ENCODE measurements around the gene A3GALT2.
"Not testable (repeated sequence)": the region's sequence is repeated elsewhere in the genome, so short reads cannot be mapped to it uniquely, and the experiment has no call there.

A3GALT2 gene

DNA sequence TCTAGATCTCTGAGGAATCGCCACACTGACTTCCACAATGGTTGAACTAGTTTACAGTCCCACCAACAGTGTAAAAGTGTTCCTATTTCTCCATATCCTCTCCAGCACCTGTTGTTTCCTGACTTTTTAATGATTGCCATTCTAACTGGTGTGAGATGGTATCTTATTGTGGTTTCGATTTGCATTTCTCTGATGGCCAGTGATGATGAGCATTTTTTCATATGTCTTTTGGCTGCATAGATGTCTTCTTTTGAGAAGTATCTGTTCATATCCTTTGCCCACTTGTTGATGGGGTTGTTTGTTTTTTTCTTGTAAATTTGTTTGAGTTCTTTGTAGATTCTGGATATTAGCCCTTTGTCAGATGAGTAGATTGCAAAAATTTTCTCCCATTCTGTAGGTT lies 30.3 kb downstream of the A3GALT2 start:
- DNase-seq, result not testable (repeated sequence)

DNA sequence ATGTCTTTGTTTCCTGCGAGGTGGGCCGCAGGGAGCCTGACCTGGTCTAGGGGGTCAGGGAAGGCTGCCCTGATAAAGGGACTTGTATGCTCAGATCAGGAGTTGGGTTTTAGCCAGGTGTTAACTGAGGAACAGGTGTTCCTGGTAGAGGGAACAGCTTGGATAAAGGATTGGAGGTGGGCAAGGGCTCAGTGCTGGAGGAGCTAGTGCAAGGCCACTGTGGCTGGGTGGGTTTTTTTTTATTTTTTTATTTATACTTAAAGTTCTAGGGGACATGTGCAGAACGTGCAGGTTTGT lies 31.1 kb downstream of the A3GALT2 start:
- DNase-seq, result no peak

DNA sequence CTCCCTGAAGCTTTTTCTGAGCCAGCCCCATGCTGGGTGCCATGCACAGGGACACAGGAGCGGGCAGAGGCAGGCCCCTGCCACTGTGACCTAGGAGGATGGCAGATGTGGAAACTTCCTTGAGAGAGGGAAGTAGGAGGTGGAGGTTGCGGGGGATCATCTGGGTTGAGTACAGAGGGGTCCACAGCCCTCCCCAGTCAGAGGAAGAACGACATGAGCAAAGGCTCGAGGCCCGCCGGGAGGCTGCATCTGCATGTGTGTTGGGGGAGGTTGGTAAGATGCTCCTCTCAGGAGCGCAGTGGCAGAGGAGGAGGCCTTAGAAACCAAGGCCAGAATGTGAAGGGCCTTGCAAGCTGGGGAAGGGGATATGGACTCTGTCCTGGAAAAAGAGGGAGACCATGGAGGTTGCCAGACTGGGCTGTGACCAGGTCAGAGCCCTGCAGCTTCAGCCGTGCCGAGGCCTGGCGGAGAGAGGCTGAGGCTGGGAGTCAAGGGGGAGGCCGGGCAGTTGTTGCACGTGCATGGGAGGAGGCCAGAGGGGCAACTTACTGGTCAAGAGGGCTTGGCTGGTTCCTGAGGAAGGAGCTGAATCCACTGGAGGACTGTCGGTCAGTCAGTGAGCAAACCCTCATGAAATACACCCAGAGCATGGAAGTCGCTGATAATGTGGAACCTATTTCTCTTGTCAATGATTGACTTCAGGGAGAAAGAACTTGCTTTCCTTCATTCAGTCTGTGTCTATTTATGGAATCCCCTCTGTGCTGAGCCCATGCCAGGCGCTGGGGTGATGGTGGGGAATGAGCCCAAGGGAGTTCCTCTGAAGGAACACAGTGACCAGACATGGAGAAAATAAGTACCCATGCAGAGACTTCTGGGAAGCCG lies 31.7 kb downstream of the A3GALT2 start:
- DNase-seq, result no peak

DNA sequence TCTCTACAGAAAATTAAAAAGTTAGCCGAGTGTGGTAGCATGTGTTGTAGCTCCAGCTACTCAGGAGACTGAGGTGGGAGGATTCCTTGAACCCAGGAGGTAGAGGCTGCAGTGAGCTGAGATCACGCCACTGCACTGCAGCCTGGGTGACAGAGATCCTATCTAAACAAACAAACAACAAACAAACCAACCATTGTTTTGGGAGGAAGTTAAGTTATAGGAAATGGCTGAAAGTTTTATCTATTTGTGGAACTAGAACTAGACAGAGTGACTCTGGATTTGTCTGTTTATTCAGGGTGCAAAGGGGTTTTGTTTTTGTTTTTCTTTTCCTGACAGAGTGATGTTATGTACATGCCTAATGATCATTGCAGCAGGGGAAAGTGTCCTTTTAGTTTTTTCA lies 33.6 kb downstream of the A3GALT2 start:
- no peak for DNase-seq

DNA sequence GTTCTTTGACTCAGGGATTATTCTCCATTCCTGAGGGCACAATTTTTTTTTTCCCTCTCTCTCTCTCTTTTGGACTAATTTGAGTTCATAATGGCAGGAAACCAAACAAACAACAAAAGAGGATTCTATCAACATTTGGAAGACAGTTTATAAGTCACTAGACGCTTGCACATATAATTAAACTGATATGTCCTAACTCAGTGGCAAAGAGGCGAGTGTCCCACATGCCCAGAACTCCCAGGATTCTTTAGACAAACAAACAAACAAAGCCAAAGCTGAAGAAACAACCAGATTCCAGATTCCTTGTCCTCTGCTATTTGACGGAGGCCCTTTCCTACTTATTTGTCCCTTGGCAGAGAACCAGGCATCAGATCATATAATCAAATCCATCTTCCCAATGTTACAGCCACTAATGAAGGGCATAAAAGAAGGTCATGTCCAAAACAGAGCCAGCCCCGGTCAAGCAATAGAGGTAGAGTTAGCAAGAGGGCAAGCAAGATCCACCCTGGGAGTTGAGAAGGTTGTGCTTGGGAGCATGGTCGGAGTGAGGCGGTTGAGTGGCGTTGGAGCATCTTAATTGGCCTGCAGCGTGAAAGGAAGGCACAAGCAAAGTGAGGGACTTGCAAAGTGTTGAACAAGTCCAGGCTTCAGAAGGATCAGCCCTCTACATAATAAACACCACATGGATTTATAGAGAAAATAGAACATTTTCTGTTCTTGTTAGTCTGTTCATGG lies 34.3 kb downstream of the A3GALT2 start:
- DNase-seq, result no peak

DNA sequence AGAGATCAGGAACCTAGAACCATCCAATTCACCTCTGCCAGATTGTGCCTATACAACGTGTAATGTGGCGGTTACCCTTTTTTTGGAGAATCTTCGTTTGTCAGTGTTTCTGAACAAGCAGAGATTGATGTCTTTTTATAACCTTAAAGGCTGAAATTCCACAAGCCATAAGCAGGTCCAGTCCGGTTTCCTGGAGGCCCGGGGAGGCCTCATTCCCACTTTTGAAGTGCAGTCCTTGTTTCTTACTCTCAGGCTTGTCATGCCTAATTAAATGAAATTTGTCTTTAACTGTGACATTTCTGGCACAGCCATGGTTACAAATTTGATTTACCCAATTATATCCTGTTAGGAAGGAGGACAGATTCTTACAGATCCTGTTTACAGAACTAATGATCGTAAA lies 36.8 kb downstream of the A3GALT2 start:
- DNase-seq, result no peak

DNA sequence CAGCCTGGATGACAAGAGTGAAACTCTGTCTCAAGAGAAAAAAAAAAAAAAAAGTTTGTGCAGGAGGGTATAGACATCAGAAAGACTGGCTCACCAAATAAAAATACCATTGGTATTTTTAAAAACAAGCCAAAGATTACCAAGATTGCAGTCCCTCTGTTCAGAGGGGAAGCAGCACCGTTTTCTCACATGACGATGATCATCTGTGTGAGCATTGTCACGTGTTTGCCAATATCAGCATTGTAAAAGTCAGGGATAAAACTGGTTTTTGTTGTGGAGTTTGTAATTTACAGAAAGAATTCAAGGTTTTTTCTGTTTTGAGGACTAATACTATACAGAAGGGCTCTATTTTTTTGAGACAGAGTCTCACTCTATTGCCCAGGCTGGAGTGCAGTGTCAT lies 38.1 kb downstream of the A3GALT2 start:
- DNase-seq, result peak in 1 of 3 donors; percentile 14

DNA sequence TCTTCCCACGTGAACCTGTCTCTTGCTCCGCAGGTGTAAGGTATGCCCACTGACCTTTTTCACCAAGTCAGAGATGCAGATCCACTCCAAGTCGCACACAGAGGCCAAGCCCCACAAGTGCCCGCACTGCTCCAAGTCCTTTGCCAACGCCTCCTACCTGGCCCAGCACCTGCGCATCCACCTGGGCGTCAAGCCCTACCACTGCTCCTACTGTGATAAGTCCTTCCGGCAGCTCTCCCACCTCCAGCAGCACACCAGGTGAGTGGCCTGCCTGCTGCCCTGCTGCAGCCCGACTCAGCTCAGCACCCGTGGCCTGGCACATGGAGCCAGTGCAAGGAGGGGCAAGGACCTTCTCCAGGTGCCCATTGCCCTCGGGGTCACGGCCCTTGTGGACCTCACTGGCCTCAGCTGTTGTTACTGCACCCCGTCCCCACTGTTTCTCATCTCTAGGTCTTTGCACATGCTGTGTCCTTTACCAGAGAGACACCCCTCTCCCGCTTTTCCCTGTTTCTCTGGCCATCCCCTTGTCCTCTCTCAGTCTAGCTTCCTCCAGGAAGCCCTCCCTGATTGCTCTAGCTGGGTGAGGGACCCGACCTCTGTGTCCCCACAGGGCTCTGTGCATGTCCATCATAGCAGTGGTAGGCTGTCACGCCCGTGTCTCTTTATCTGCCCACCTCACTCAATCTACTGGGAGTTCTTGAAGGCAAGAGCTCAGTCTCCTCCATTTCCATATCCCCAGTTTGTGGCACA lies 39.2 kb downstream of the A3GALT2 start:
- no peak for DNase-seq

DNA sequence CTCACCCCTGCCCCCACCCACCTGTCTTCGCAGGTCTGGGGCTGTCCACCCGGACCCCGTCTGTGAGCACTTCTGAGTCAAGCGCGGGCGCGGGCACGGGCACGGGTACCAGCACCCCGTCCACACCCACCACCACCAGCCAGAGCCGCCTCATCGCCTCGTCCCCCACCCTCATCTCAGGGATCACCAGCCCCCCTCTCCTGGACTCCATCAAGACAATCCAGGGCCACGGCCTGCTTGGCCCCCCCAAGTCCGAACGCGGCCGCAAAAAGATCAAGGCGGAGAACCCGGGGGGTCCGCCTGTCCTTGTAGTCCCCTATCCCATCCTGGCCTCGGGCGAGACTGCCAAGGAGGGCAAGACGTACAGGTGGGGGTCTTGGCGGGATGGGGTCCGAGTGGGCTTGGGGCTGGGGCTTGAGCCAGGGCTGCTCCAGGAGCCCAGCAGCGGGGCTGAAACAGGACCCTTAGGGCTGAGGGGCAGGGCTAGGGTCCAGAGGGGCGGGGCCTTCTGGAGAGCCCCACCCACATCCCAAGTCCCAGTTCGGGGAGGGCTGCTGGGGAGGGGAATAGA lies 40.7 kb downstream of the A3GALT2 start:
- no peak for DNase-seq

DNA sequence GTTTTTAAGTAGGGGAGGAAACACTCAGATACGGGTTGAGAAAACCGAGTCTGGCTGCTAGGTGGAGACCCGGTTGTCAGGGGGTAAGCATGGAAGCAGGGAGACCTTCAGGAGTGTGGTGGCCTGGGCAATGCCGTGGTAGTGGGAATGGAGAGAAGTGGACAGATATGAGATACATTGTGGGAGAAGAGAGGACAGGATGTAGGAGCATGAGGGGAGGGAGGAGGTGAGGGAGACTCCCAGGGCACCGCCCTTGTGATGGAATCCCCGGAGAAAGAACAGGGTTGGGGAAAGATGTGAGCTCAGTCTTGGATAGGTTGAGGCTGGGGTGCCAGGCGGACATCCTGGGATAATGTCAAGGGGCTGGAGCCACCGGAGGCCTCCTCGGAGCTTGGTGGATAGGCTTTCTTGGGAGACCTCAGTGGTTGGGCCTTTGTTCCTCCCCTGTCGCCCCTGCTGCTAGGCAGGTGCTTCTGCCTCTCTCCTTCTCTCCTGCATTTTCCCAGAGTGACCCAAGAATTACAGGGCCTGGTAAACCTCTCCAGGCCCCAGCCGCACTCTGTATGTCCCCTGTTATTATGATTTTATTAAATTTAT lies 43.3 kb downstream of the A3GALT2 start:
- DNase-seq, result no peak

DNA sequence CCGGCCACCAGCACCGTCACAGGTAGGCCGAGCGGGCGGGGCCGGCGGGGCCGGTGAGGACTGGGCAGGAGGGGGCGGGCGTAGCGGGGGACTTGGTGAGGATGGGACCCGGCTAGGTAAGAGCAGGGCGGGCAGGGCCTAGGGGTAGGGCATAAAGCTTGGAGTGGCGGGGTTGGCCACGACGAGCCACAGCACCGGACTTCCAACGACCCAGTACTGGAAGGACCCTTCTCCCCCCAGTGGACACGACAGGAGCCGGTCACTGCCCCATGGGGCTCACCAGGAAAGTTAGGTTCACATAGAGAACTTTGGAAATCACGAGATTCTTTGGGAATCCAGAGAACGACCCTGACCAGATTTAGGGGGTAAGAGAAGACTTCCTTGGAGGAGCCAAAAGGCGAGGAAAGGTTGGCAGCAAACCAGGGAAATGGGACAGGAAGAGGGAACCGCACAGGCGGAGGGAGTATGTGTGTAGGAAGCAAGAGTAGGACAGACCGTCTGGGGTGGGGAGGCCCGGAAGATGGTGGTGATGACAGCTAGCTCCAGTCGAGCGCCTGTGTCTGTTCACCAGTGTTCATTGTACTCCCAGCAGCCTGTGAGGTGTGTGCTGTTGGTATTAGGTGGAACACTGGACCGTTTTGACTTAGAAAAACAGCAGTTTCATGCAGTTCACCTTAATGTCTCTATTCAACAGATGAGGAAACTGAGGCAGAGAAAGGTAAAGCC lies 44.2 kb downstream of the A3GALT2 start:
- no peak for DNase-seq

DNA sequence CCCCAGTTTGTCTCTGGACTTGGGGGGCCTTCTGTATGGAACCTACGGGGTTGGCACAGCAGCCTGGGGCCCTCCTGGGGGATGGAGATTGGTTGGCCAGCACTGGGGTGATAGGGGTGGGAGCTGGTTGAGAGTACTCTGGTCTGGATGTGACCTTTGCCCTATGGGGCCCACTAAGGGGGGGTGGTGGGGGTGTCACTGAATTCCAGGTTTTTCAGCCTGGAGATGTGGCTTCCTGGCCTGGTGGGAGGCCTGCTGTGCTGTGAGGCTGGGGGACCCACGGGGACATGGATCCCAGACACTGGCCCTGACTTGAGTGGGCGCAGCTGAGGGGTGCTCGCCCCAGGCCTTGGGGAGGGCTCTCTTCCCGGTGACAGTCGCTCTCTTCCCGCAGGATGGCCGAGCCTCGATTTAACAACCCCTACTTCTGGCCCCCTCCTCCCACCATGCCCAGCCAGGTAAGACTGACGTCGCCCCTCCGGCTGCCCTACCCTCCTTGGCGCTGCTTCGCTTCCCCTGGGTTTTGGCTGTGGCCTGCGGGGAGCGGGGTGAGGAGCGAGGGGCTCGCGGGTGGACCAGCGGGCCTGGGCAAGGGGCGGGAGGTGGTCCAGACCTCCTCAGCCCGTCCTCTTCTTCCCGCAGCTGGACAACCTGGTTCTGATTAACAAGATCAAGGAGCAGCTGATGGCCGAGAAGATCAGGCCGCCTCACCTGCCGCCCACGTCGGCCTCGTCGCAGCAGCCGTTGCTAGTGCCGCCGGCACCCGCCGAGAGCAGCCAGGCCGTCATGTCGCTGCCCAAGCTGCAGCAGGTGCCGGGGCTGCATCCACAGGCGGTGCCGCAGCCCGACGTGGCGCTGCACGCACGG lies 45.0 kb downstream of the A3GALT2 start:
- no peak for DNase-seq

DNA sequence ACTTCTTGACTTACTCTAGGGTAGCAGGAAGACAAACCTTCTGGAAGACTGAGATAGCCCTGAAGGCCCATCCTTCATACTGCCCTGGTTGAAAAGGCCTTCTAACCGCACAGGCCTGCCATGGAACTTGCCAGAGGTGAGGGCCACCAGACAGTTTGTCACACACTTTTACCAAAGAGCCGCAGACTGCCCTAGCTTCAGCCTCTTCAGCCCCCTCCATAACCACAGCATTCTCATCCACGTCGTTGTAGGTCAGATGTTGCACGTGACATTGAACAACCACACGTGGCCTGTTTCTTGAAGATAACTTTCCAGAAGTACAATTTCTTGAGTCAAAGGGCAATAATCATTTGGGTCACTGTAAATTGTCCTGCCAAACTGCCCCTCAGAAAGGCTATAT lies 45.7 kb downstream of the A3GALT2 start:
- DNase-seq, result no peak

DNA sequence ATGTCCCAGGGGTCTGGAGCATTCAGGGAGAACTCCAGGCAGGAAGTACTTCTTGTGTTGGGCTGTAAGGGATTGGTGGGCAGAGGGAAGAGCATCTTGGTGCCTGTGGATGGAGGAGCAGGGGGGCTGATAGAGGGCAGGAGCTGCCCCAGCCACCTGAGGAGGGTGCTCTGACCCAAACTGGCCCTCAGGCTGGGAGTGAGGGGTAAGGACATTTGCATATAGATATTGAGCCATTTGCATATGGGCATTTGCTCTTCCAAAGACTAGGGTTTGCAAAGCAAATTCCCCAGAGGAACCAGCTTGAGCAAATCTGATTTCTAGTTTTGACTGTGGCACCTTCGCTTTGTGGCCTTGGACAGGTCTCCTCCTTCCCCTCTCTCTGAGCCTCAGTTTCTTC lies 46.5 kb downstream of the A3GALT2 start:
- no peak for DNase-seq

DNA sequence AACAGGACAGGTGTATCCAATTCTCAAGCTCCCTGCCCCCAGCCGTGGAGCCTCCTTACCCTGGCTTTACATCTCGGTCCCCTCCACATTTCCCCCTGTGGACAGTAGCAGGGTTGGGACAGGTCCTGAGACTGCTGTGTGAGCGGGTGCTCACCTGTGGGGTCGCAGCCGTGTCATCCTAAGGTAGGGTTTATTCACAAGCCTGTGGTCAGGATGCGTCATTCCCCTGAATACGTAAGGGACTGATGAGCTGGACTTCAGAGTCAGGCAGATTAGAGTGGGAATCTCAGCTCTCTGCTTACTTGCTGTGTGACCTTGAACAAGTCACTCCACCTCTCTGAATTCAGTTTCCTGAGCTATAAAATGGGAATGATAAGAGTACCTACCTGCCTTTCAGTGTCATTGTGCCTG lies 46.9 kb downstream of the A3GALT2 start:
- DNase-seq, result no peak

DNA sequence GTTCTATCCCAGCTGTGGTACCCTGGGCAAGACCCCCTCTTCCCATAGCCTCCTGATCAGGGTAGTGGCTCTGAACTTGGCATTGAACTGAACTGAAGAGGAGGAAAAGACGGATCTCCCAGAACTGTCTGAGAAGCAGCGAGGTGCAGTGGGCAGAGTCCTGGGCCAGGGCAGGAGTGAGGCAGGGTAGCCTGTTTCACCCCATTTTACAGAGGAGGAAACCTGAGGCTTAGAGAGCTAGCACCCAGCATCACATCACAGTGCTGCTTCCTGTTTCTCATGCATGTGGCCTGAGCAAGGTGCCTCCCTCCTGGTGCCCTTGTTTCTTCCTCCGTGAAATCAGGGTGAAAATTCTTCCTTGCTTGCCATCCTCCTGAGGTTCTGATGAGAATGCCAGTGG lies 47.5 kb downstream of the A3GALT2 start:
- no peak for DNase-seq

DNA sequence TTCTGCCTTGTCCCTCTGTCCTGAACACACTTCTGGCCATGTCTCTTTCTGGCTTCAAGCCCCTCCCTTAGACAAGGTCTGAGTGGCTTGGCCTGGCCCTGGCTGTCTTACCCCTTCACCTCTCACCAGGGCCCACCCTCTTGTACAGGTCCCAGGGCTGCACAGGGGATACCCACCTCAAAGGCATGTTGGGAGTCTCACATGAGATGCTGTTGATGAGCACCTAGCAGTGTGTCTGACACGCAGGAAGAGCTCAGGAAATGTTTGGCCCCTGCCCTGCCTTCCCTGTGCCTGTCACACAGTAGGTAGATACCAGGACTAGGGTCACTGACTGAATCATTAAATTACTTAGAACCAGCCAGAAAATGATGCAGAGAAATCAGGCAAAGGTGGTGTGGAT lies 48.0 kb downstream of the A3GALT2 start:
- DNase-seq, result no peak

DNA sequence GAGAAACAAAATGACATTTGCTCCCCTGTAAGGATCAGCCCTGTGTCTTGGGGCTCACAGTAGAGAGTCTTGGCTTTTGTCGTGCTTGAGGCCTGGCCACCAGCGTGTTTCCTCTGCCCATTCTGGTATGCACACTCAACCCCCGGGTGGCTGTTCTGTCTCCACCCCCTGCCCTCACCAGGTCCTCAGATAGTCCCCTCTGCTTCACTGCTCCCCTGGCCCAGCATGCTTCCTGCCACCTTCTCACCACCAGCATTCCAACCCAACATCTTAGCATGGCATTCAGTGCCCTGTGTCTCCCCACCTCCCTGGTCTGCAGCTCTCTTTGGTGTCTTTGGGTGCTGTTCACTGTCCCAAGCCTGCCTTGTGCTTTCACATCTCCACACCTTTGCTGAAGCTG lies 48.4 kb downstream of the A3GALT2 start:
- DNase-seq, result no peak

DNA sequence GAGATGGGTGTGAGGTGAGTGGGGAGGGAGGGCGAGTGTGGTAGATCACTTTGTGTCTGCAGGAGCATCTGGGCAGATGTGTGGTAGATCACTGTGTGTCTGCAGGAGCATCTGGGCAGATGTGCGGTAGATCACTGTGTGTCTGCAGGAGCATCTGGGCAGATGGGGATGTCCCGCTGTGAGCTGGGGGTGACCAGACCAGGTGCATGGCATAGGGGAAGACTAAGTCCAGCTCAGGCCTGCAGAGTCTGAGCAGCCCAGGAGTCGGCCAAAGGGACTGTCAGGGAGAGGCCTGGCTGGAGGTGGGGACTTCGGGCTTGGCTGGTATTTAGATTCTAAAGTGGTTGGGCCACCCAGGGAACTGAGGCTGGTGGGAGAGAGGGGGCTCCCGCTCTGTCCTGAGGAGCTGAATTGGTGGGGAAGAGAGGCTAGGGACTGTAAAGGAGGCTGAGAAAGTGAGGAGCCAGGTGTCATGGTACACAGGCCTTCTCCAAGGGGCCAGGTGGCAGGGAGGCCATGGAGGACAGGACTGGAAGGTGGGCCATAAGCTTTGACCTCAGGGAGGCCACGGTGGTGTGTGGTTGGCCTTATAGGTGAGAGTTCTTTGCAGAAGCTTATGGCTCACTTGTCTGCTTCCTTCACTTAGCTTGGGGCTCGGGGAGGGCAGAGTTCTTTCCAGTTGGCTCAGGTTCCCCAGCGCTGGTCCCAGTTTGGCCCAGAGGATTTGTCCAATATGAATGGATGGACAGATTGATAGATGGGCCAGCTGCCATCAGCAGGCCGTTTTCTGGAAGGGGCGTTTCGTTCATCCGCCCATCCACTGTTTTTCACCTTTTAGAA lies 49.0 kb downstream of the A3GALT2 start:
- DNase-seq, result no peak

DNA sequence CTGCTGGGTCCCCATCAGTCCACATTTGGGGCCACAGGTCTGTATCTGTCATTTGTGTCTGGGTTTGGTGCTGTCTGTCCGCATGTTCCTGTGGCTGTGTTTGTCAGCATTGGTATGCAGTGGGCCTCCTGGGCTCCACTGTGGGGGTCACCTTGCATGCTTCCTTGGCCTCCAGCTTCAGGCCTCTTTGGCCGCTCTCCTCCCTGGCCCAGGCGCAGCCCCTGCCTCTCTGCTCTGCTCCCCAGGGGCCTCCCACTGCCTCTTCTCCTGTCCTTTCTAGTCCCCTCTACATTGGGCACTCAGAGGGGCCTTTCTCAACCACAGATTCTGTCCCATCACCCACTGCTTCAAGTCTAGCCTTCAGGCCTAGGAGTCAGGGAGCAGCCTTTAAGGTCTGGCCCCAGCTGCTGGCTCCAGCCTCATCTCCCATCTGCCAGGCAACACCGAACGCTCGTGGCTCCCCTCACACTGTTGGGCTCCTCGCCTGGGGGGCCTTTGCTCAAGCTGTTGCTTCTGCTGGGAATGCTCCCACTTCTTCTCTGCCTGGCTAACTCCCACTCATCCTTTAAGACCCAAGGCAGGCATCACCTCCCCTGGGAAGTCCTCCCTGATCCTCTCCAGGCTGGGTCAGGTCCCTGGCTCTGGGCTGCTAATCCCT lies 50.0 kb downstream of the A3GALT2 start:
- DNase-seq, result no peak

Data from suppressor macrophage treated with lipopolysaccharide for 1 hour (primary cell).